ENCODE data around the gene QKI.
"Not testable (repeated sequence)": the region's sequence is repeated elsewhere in the genome, so short reads cannot be mapped to it uniquely, and the experiment has no call there.

QKI gene

GRCh38 chr6:163414117-163414945, at the start of gene QKI:
Gene QKI (plus strand): TSS chr6:163414718. CDS start chr6:163415194, 476 bp downstream.
- no peak for DNase-seq (ENCODE audit: extremely low spot score, insufficient read length, low read depth)
- FAIRE-seq = peak; percentile 62

- DNase-seq (ENCODE audit: extremely low spot score, insufficient read length, low read depth) (no peak), FAIRE-seq (no peak)
Measured at GRCh38 chr6:163366288-163366687, 48.2 kb upstream of the QKI start.

GRCh38 chr6:163367497-163368183, 46.9 kb upstream of the QKI start:
- FAIRE-seq = no peak

GRCh38 chr6:163369141-163369540, 45.4 kb upstream of the QKI start:
- DNase-seq (ENCODE audit: extremely low spot score, insufficient read length, low read depth) (no peak), FAIRE-seq (no peak)

More at GRCh38 chr6:163367497-163368183, 46.9 kb upstream of the QKI start:
- DNase-seq (ENCODE audit: extremely low spot score, insufficient read length, low read depth) = no peak

GRCh38 chr6:163369628-163370365, 44.7 kb upstream of the QKI start:
- FAIRE-seq (no peak), DNase-seq (ENCODE audit: extremely low spot score, insufficient read length, low read depth) (no peak)

GRCh38 chr6:163370464-163371117, 43.9 kb upstream of the QKI start:
- no peak for FAIRE-seq
- DNase-seq (ENCODE audit: extremely low spot score, insufficient read length, low read depth) = no peak

GRCh38 chr6:163371129-163371528, 43.4 kb upstream of the QKI start:
- FAIRE-seq = no peak

GRCh38 chr6:163373240-163373639, 41.3 kb upstream of the QKI start:
- no peak for DNase-seq (ENCODE audit: extremely low spot score, insufficient read length, low read depth)
- FAIRE-seq = no peak

More at GRCh38 chr6:163371129-163371528, 43.4 kb upstream of the QKI start:
- DNase-seq (ENCODE audit: extremely low spot score, insufficient read length, low read depth) = no peak

GRCh38 chr6:163375361-163375760, 39.2 kb upstream of the QKI start:
- no peak for FAIRE-seq
- no peak for DNase-seq (ENCODE audit: extremely low spot score, insufficient read length, low read depth)

- no peak for FAIRE-seq
Measured at GRCh38 chr6:163376187-163376586, 38.3 kb upstream of the QKI start.

GRCh38 chr6:163377561-163377960, 37.0 kb upstream of the QKI start:
- FAIRE-seq (no peak), DNase-seq (ENCODE audit: extremely low spot score, insufficient read length, low read depth) (no peak)

More at GRCh38 chr6:163376187-163376586, 38.3 kb upstream of the QKI start:
- DNase-seq (ENCODE audit: extremely low spot score, insufficient read length, low read depth) = no peak

- FAIRE-seq (no peak), DNase-seq (ENCODE audit: extremely low spot score, insufficient read length, low read depth) (no peak)
Measured at GRCh38 chr6:163380216-163380615, 34.3 kb upstream of the QKI start.

- FAIRE-seq = no peak
- no peak for DNase-seq (ENCODE audit: extremely low spot score, insufficient read length, low read depth)
Measured at GRCh38 chr6:163381118-163381756, 33.3 kb upstream of the QKI start.

GRCh38 chr6:163383396-163383795, 31.1 kb upstream of the QKI start:
- not testable (repeated sequence) for DNase-seq (ENCODE audit: extremely low spot score, insufficient read length, low read depth); FAIRE-seq

GRCh38 chr6:163383912-163384311, 30.6 kb upstream of the QKI start:
- no peak for FAIRE-seq
- no peak for DNase-seq (ENCODE audit: extremely low spot score, insufficient read length, low read depth)

GRCh38 chr6:163384510-163384909, 30.0 kb upstream of the QKI start:
- no peak for FAIRE-seq
- DNase-seq (ENCODE audit: extremely low spot score, insufficient read length, low read depth) = no peak

GRCh38 chr6:163385503-163385902, 29.0 kb upstream of the QKI start:
- FAIRE-seq; DNase-seq (ENCODE audit: extremely low spot score, insufficient read length, low read depth): not testable (repeated sequence)

- DNase-seq (ENCODE audit: extremely low spot score, insufficient read length, low read depth) (no peak), FAIRE-seq (no peak)
Measured at GRCh38 chr6:163386329-163386908, 28.1 kb upstream of the QKI start.

- FAIRE-seq (no peak), DNase-seq (ENCODE audit: extremely low spot score, insufficient read length, low read depth) (no peak)
Measured at GRCh38 chr6:163387317-163387716, 27.2 kb upstream of the QKI start.

Data from GM18507 (cell line).